GM12891 (cell line): ENCODE results near the gene NECAB3.

Experiments
- POLR2A ChIP-seq: IDR thresholded peaks from 2 replicates; pipeline ENCODE4 v1.6.1; 2011; ENCODE audit warnings: low read depth, low read length, control low read depth
- POLR2AphosphoS5 ChIP-seq: IDR thresholded peaks from 2 replicates; pipeline ENCODE4 v1.6.1; 2011; ENCODE audit warnings: low read depth, low read length, control low read depth

DNA sequence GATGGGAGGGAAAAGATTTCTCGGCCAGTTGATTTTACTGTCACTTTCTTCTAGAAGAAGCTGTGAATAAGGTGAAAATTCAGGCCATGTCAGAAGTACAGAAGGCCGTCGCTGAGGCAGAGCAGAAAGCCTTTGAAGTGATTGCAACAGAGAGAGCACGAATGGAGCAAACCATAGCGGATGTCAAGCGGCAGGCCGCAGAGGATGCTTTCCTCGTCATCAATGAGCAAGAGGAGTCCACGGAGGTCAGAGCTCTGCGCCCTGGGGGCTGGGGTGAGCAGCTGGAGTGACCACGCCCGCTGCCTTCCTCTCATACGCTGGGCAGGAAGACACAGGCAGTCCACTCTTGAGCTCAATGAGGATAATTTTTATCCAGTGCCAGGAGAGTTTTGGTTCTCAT lies 33.9 kb downstream of the NECAB3 start:
- no peak for TF ChIP-seq POLR2AphosphoS5
- TF ChIP-seq POLR2A: no peak
